ENCODE results near the gene SYNE1. TPM values are rescaled to one million over a fixed set of nuclear protein-coding genes. Genes with fewer than 3 reads are reported as not detected.

SYNE1 gene
- total RNA-seq, 1 donor from 2014 or later, result 6.0 TPM

- DNase-seq (ENCODE audit: low spot score), result no peak
- Histone ChIP-seq H3K27ac (no peak overlapping the region), H3K4me1 (no peaks in the 10 kb centered on the region), H3K9me3 (ENCODE audit: low read depth) (no peaks in the 10 kb centered on the region), H3K9ac (no peak overlapping the region), H3F3A (ENCODE audit: low read depth) (no peaks in the 10 kb centered on the region), H3K4me3 (no peak overlapping the region), H3K79me2 (ENCODE audit: low read depth) (no peaks in the 10 kb centered on the region), H3K27me3 (no peaks in the 10 kb centered on the region), H3K4me2 (no peak overlapping the region), H3K36me3 (no peaks in the 10 kb centered on the region), H4K20me1 (ENCODE audit: low read depth) (no peaks in the 10 kb centered on the region), H2AFZ (replicated peaks) (no peak overlapping the region)
- no peak overlapping the region for H3K27ac Mint-ChIP-seq
- peaks cover 2% of the 10 kb centered on the region for H3K27me3 Mint-ChIP-seq (ENCODE audit: insufficient read depth, low read depth)
- H3K4me1 Mint-ChIP-seq, result no peaks in the 10 kb centered on the region
- no peaks in the 10 kb centered on the region for H3K36me3 Mint-ChIP-seq
- no peak for TF ChIP-seq EZH2phosphoT487 (IDR thresholded peaks at IDR 0.05)
- no peak for TF ChIP-seq CTCF (IDR thresholded peaks at IDR 0.05)
- TF ChIP-seq EZH2 (IDR thresholded peaks at IDR 0.05), result no peak
- H3K9me3 Mint-ChIP-seq, result no peaks in the 10 kb centered on the region
- H3K4me3 Mint-ChIP-seq, result no peak overlapping the region
Measured at GRCh38 chr6:152575621-152576150, 61.5 kb downstream of the SYNE1 start.

GRCh38 chr6:152575161-152575560 lies 62.0 kb downstream of the SYNE1 start:
- no peak overlapping the region for H3K27ac Mint-ChIP-seq
- H3F3A ChIP-seq (ENCODE audit: low read depth), result no peaks in the 10 kb centered on the region
- no peak overlapping the region for H2AFZ ChIP-seq (replicated peaks)
- H3K9me3 ChIP-seq (ENCODE audit: low read depth), result no peaks in the 10 kb centered on the region
- H3K9me3 Mint-ChIP-seq, result no peaks in the 10 kb centered on the region
- H3K4me3 ChIP-seq, result no peak overlapping the region
- H3K4me1 ChIP-seq, result no peaks in the 10 kb centered on the region
- no peak overlapping the region for H3K9ac ChIP-seq
- no peaks in the 10 kb centered on the region for H4K20me1 ChIP-seq (ENCODE audit: low read depth)
- H3K27ac ChIP-seq, result no peak overlapping the region
- H3K4me3 Mint-ChIP-seq, result no peak overlapping the region
- H3K27me3 ChIP-seq, result no peaks in the 10 kb centered on the region
- no peaks in the 10 kb centered on the region for H3K36me3 ChIP-seq
- no peak for DNase-seq (ENCODE audit: low spot score)
- no peak overlapping the region for H3K4me2 ChIP-seq
- peaks cover 2% of the 10 kb centered on the region for H3K27me3 Mint-ChIP-seq (ENCODE audit: insufficient read depth, low read depth)
- no peaks in the 10 kb centered on the region for H3K36me3 Mint-ChIP-seq
- TF ChIP-seq EZH2 (IDR thresholded peaks at IDR 0.05) (no peak), EZH2phosphoT487 (IDR thresholded peaks at IDR 0.05) (no peak), CTCF (IDR thresholded peaks at IDR 0.05) (no peak)
- no peaks in the 10 kb centered on the region for H3K79me2 ChIP-seq (ENCODE audit: low read depth)
- no peaks in the 10 kb centered on the region for H3K4me1 Mint-ChIP-seq

DNA sequence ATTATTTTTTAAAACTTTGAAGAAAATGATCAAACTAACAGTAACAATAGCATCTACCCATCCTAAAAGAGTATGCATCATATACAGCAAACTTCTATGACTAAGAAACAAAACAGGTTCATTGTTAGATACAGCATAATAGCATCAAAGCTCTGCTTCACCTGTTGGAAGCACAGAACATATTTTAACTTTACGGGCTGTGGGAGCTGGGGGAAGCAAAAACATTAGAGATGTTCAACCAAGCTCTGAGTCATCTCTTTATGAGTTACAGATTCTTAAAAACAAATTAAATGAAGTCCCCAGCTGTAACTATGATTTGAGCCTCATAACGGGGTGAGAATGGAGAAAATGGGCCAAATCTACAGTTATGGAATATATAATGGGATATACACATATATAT lies 63.4 kb downstream of the SYNE1 start:
- Histone ChIP-seq H3F3A (ENCODE audit: low read depth) (no peaks in the 10 kb centered on the region), H3K4me3 (no peak overlapping the region), H4K20me1 (ENCODE audit: low read depth) (no peaks in the 10 kb centered on the region), H2AFZ (replicated peaks) (no peak overlapping the region), H3K27me3 (no peaks in the 10 kb centered on the region), H3K27ac (no peak overlapping the region), H3K9ac (no peak overlapping the region), H3K36me3 (no peaks in the 10 kb centered on the region), H3K4me2 (no peak overlapping the region), H3K4me1 (no peaks in the 10 kb centered on the region), H3K9me3 (ENCODE audit: low read depth) (no peaks in the 10 kb centered on the region), H3K79me2 (ENCODE audit: low read depth) (no peaks in the 10 kb centered on the region)
- no peak for DNase-seq (ENCODE audit: low spot score)
- H3K9me3 Mint-ChIP-seq, result no peaks in the 10 kb centered on the region
- H3K27me3 Mint-ChIP-seq (ENCODE audit: insufficient read depth, low read depth), result no peaks in the 10 kb centered on the region
- no peak overlapping the region for H3K4me3 Mint-ChIP-seq
- H3K27ac Mint-ChIP-seq, result no peak overlapping the region
- H3K4me1 Mint-ChIP-seq, result no peaks in the 10 kb centered on the region
- no peaks in the 10 kb centered on the region for H3K36me3 Mint-ChIP-seq
- no peak for TF ChIP-seq EZH2phosphoT487 (IDR thresholded peaks at IDR 0.05)
- TF ChIP-seq EZH2 (IDR thresholded peaks at IDR 0.05), result no peak
- no peak for TF ChIP-seq CTCF (IDR thresholded peaks at IDR 0.05)

Measured in neural progenitor cell (in vitro differentiated cells).